ENCODE data around the gene MSI2. TPM values are rescaled to one million over a fixed set of nuclear protein-coding genes. Genes with fewer than 3 reads are reported as not detected.

The MSI2 gene
- total and polyA plus RNA-seq, 4 donors, result 9.4 to 64.0 (median 30.4) TPM

- peaks cover 3 to 46% (median 18%) of the 10 kb centered on the region in 5 donors for H3K4me1 ChIP-seq (ENCODE audit: control insufficient read depth in 5 of 5, insufficient read depth in 5 of 5, low read length in 5 of 5)
- H3K36me3 ChIP-seq (ENCODE audit: control insufficient read depth in 4 of 4, insufficient read depth in 4 of 4, low read length in 4 of 4), result no peaks in the 10 kb centered on the region
- TF ChIP-seq, protein P1, sequence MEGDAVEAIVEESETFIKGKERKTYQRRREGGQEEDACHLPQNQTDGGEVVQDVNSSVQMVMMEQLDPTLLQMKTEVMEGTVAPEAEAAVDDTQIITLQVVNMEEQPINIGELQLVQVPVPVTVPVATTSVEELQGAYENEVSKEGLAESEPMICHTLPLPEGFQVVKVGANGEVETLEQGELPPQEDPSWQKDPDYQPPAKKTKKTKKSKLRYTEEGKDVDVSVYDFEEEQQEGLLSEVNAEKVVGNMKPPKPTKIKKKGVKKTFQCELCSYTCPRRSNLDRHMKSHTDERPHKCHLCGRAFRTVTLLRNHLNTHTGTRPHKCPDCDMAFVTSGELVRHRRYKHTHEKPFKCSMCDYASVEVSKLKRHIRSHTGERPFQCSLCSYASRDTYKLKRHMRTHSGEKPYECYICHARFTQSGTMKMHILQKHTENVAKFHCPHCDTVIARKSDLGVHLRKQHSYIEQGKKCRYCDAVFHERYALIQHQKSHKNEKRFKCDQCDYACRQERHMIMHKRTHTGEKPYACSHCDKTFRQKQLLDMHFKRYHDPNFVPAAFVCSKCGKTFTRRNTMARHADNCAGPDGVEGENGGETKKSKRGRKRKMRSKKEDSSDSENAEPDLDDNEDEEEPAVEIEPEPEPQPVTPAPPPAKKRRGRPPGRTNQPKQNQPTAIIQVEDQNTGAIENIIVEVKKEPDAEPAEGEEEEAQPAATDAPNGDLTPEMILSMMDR (IDR thresholded peaks at IDR 0.05; ENCODE audit: control extremely low read depth, extremely low read depth), result no peak
- WGBS, 2 donors, result 92 to 93% methylated on average over 8 of the region's 8 CpGs
- H3K9ac ChIP-seq (ENCODE audit: insufficient read depth in 1 of 2, low read length in 2 of 2), result no peak overlapping the region
- H3K27ac ChIP-seq (ENCODE audit: low read depth in 1 of 2, low read length in 1 of 2), result no peak overlapping the region
- peaks cover 0 to 2% (median 0%) of the 10 kb centered on the region in 4 donors for H3K9me3 ChIP-seq (ENCODE audit: control insufficient read depth in 4 of 4, insufficient read depth in 3 of 4, low read length in 3 of 4)
- H3K27me3 ChIP-seq (ENCODE audit: control insufficient read depth in 3 of 3, insufficient read depth in 3 of 3, low read length in 2 of 3), result no peaks in the 10 kb centered on the region
- ATAC-seq (ENCODE audit: insufficient read depth, low FRiP score) (no peak), DNase-seq (no peak)
- no peak overlapping the region for H3K4me3 ChIP-seq
Measured at GRCh38 chr17:57539529-57540301, 283.4 kb downstream of the MSI2 start.

DNA sequence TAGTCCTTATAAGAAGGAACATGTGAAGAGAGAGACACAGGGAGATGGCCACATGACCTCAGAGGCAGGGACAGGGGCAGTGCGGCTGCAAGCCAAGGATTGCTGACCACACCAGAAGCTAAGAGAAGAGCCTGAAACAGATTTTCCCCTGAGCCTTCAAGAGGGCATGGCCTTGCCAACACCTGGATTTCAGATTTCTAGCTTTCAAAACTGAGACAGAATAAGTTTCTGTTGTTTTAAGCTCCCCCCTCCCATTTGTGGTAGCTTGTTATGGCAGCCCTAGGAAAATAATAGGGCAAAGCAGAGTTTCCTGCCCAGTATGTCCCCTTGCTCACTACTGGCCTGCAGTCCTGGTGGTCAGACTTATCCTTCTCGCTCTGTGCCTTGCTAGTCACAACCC is 284.3 kb downstream of the MSI2 start:
- WGBS, 2 donors, result 97 to 98% methylated on average over 2 of the region's 2 CpGs

GRCh38 chr17:57541049-57541448 is 284.7 kb downstream of the MSI2 start:
- no peak overlapping the region for H3K27ac ChIP-seq (ENCODE audit: low read depth in 1 of 2, low read length in 1 of 2)
- WGBS, 2 donors, result 92 to 96% methylated on average over 4 of the region's 4 CpGs

More for the DNA sequence above, 284.3 kb downstream of the MSI2 start:
- ATAC-seq (ENCODE audit: insufficient read depth, low FRiP score), result no peak
- DNase-seq, result no peak
- TF ChIP-seq, protein P1 (IDR thresholded peaks at IDR 0.05; ENCODE audit: control extremely low read depth, extremely low read depth), result no peak
- Histone ChIP-seq H3K9me3 (ENCODE audit: control insufficient read depth in 4 of 4, insufficient read depth in 3 of 4, low read length in 3 of 4) (peaks cover 0 to 2% (median 0%) of the 10 kb centered on the region in 4 donors), H3K27ac (ENCODE audit: low read depth in 1 of 2, low read length in 1 of 2) (no peak overlapping the region), H3K27me3 (ENCODE audit: control insufficient read depth in 3 of 3, insufficient read depth in 3 of 3, low read length in 2 of 3) (no peaks in the 10 kb centered on the region), H3K36me3 (ENCODE audit: control insufficient read depth in 4 of 4, insufficient read depth in 4 of 4, low read length in 4 of 4) (no peaks in the 10 kb centered on the region), H3K4me1 (ENCODE audit: control insufficient read depth in 5 of 5, insufficient read depth in 5 of 5, low read length in 5 of 5) (peaks cover 3 to 46% (median 13%) of the 10 kb centered on the region in 5 donors), H3K4me3 (no peak overlapping the region), H3K9ac (ENCODE audit: insufficient read depth in 1 of 2, low read length in 2 of 2) (no peak overlapping the region)

More at GRCh38 chr17:57541049-57541448, 284.7 kb downstream of the MSI2 start:
- no peak for DNase-seq
- Histone ChIP-seq H3K9me3 (ENCODE audit: control insufficient read depth in 4 of 4, insufficient read depth in 3 of 4, low read length in 3 of 4) (peaks cover 0 to 2% (median 0%) of the 10 kb centered on the region in 4 donors), H3K4me1 (ENCODE audit: control insufficient read depth in 5 of 5, insufficient read depth in 5 of 5, low read length in 5 of 5) (peaks cover 2 to 42% (median 13%) of the 10 kb centered on the region in 5 donors), H3K9ac (ENCODE audit: insufficient read depth in 1 of 2, low read length in 2 of 2) (no peak overlapping the region), H3K4me3 (no peak overlapping the region), H3K36me3 (ENCODE audit: control insufficient read depth in 4 of 4, insufficient read depth in 4 of 4, low read length in 4 of 4) (no peaks in the 10 kb centered on the region), H3K27me3 (ENCODE audit: control insufficient read depth in 3 of 3, insufficient read depth in 3 of 3, low read length in 2 of 3) (no peaks in the 10 kb centered on the region)
- ATAC-seq (ENCODE audit: insufficient read depth, low FRiP score), result no peak
- TF ChIP-seq, protein P1 (IDR thresholded peaks at IDR 0.05; ENCODE audit: control extremely low read depth, extremely low read depth), result no peak
